Hematopoietic multipotent progenitor cell (in vitro differentiated cells): Measurements from ENCODE around the gene NUPR1. TPM values are rescaled to one million over a fixed set of nuclear protein-coding genes. Genes with fewer than 3 reads are reported as not detected.
"Not testable (repeated sequence)": the region's sequence is repeated elsewhere in the genome, so short reads cannot be mapped to it uniquely, and the experiment has no call there.

ENCODE experiments used
- DNase-seq, 3 donors: peaks; one replicate each; pipeline ENCODE4 v3.0.0-alpha.2; 2011 to 2015; ENCODE audit warnings: low read depth in 2 of 3, low spot score in 2 of 3
- total RNA-seq: library from RNA; depleted of rRNA; stranded (reverse); fragments of >200 nt; gene quantifications from one replicate; pipeline ENCODE4 v1.2.3, GENCODE V29; 2012

The NUPR1 gene
- not detected for total RNA-seq

GRCh38 chr16:28538733-28539596 lies at the start of gene NUPR1:
Gene NUPR1, minus strand, starts transcription at chr16:28538974. Its CDS starts 67 bp downstream, at chr16:28538907.
- DNase-seq: no peak

- DNase-seq: no peak
These were observed 48.6 kb upstream of the NUPR1 start for GRCh38 chr16:28587386-28587785.

- DNase-seq: no peak
These were observed 47.7 kb upstream of the NUPR1 start for GRCh38 chr16:28586466-28586865.

- DNase-seq: no peak
These were observed 46.9 kb upstream of the NUPR1 start for GRCh38 chr16:28585674-28586073.

GRCh38 chr16:28580726-28581315 lies 42.0 kb upstream of the NUPR1 start:
- no peak for DNase-seq

GRCh38 chr16:28575446-28576109 lies 36.8 kb upstream of the NUPR1 start:
- no peak for DNase-seq

GRCh38 chr16:28574925-28575324 lies 36.2 kb upstream of the NUPR1 start:
- no peak for DNase-seq

GRCh38 chr16:28573738-28574718 lies 35.3 kb upstream of the NUPR1 start:
- DNase-seq: no peak

GRCh38 chr16:28572696-28573510 lies 34.1 kb upstream of the NUPR1 start:
- no peak for DNase-seq

- DNase-seq: no peak
These were observed 31.4 kb upstream of the NUPR1 start for GRCh38 chr16:28569968-28570752.

- no peak for DNase-seq
These were observed 30.2 kb upstream of the NUPR1 start for GRCh38 chr16:28569021-28569420.

GRCh38 chr16:28567292-28567691 lies 28.5 kb upstream of the NUPR1 start:
- no peak for DNase-seq

GRCh38 chr16:28566233-28566925 lies 27.6 kb upstream of the NUPR1 start:
- DNase-seq: not testable (repeated sequence)

- DNase-seq: no peak
These were observed 24.4 kb upstream of the NUPR1 start for GRCh38 chr16:28563218-28563617.

- no peak for DNase-seq
These were observed 23.4 kb upstream of the NUPR1 start for GRCh38 chr16:28562199-28562598.

- DNase-seq: no peak
These were observed 22.9 kb upstream of the NUPR1 start for GRCh38 chr16:28561557-28562187.

- no peak for DNase-seq
These were observed 19.7 kb upstream of the NUPR1 start for GRCh38 chr16:28558456-28558855.

GRCh38 chr16:28556914-28557320 lies 18.1 kb upstream of the NUPR1 start:
- DNase-seq: no peak
